ENCODE data around the gene TOLLIP. TPM values are rescaled to one million over a fixed set of nuclear protein-coding genes. Genes with fewer than 3 reads are reported as not detected.
"Not testable (repeated sequence)": the region's sequence is repeated elsewhere in the genome, so short reads cannot be mapped to it uniquely, and the experiment has no call there.

TOLLIP gene
- total RNA-seq, 2 experiments from 2014 or later: 19.9 to 21.7 TPM

DNA sequence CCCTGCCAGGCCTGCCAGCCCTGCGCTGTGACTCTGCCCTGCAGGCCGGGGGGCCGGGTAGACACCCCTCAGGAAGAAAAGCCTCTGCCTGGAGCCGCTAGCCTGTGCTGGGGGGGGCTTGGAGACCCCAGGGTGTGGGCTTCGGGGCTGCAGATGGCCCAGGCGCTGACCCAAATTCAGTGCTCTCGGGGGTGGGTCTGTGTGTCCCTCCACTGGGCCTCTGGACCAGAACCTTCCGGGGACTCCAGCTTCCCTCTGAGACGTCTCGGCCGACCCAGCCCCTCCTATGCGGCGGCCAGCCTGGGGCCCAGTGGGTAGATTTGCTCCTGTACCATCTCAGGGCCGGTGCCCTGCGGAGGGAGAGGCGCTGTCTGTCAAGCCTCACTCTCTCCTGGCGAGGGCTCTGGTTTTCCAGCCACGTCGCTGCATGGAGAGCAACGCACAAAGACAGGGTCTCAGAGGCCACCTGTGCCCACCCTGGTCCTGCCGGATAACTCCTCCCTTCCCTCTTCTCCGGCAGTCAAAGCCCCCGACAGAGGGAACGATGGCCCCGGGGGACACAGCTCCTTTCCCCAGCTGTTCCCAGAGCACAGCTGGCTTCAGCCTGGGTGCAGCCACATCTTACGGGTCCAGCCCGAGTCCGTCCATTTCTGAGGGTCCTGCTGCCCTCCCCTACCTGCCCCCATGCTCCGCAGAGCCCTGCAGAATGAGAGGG, 40.1 kb upstream of the TOLLIP start:
- Mint-ChIP-seq H3K27me3 (ENCODE audit: low read depth) (no peaks in the 10 kb centered on the region), H3K27ac (no peak overlapping the region), H3K9me3 (no peaks in the 10 kb centered on the region), H3K4me3 (no peak overlapping the region), H3K4me1 (ENCODE audit: low read depth) (no peaks in the 10 kb centered on the region), H3K36me3 (ENCODE audit: low read depth) (no peaks in the 10 kb centered on the region)
- CTCF ChIA-PET: no interaction called here
- intact Hi-C loops (cut with micrococcal nuclease): no loop called here
- DNase-seq: no peak

DNA sequence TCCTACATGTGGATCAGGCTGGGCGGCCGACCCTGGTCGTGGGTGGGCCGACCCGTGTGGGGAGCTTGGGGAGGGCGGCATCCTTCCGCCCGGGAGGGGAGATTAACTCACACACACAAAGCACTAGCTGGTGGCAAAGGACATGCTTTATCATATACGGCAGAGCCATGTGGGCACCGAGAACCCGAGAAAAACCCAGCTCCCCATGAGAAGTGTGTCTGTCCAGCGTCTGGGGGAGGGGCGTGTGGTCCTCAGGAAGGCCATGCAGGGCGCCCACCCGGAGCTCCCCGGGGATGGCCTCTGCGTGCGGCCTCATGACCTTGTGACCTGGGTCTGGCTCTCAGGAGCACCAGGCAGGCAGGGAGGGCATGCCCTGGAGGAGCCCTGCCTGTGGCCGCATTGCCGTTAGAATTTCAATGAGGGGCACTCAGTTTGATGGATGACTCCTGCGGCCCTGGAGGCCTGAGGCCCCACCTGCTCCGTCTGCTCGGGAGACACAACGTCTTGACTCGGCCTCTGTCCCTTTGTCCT, 39.4 kb upstream of the TOLLIP start:
- no peaks in the 10 kb centered on the region for H3K36me3 Mint-ChIP-seq (ENCODE audit: low read depth)
- CTCF ChIA-PET: no interaction called here
- no peak overlapping the region for H3K27ac Mint-ChIP-seq
- no peak for DNase-seq
- H3K27me3 Mint-ChIP-seq (ENCODE audit: low read depth): no peaks in the 10 kb centered on the region
- no peak overlapping the region for H3K4me3 Mint-ChIP-seq
- H3K9me3 Mint-ChIP-seq: no peaks in the 10 kb centered on the region
- intact Hi-C loops (cut with micrococcal nuclease): loop anchor here (1.0 kb wide), 1 partner anchor 15 kb away; no protein-coding TSS in a partner anchor
- no peaks in the 10 kb centered on the region for H3K4me1 Mint-ChIP-seq (ENCODE audit: low read depth)

DNA sequence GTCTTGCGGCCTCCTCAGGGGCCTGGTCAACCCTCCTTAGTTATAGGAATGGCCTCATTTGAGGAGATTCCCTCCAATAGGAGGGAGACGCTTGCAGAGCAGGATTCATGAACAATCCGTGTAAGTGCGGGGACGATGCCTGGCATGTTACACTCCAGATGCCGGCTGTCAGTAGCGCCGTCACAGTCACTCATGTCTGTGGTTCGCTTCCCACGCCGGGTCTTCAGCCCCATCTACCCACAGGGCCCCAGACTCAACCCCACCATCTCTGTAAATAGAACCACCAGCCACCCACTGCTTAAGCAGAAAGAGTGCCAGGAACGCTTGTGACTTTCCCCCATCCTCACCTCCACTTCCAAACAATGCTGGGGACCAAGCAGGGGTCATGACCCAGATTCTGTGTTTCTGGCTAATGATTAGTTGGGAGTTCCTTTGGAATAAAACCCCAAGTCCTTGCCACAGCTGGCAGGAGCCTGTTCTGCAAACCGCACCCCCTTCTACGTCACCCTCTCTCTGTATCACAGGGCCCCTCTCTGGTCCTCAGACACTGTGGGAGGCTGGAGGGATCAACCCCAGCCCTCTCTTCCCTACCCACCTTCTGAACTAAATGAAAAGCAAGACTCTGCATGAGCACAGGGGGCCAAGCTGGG, 38.8 kb upstream of the TOLLIP start:
- Mint-ChIP-seq H3K36me3 (ENCODE audit: low read depth) (no peaks in the 10 kb centered on the region), H3K9me3 (no peaks in the 10 kb centered on the region), H3K4me3 (no peak overlapping the region), H3K27ac (no peak overlapping the region), H3K27me3 (ENCODE audit: low read depth) (no peaks in the 10 kb centered on the region), H3K4me1 (ENCODE audit: low read depth) (no peaks in the 10 kb centered on the region)
- intact Hi-C loops (cut with micrococcal nuclease): loop anchor here (1.0 kb wide), 1 partner anchor 16 kb away; no protein-coding TSS in a partner anchor
- CTCF ChIA-PET: no interaction called here
- DNase-seq: no peak

DNA sequence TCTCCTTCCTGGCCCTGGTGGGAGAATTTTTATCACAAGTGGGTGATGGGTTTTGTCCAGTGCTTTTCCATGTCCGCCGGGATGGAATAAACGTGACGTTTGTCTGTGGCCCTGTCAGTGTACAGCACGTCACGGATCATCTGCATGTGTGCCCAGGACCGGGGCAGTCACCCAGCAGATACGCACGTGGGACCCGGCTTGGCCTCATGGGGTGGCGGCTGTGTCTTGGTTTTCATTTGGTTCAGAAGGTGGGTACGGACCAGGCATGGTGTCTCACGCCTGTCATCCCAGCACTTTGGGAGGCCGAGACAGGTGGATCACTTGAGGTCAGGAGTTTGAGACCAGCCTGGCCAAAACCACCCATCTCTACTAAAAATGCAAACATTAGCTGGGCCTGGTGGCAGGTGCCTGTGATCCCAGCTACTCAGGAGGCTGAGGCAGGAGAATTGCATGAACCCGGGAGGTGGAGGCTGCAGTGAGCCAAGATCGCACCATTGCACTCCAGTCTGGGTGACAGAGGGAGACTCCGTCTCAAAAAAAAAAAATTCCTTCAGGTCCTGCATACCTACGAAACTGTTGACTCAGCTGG, 38.1 kb upstream of the TOLLIP start:
- H3K4me1 Mint-ChIP-seq (ENCODE audit: low read depth); H3K9me3 Mint-ChIP-seq; intact Hi-C loops (cut with micrococcal nuclease); DNase-seq; H3K36me3 Mint-ChIP-seq (ENCODE audit: low read depth); H3K4me3 Mint-ChIP-seq; CTCF ChIA-PET; H3K27ac Mint-ChIP-seq; H3K27me3 Mint-ChIP-seq (ENCODE audit: low read depth): not testable (repeated sequence)

DNA sequence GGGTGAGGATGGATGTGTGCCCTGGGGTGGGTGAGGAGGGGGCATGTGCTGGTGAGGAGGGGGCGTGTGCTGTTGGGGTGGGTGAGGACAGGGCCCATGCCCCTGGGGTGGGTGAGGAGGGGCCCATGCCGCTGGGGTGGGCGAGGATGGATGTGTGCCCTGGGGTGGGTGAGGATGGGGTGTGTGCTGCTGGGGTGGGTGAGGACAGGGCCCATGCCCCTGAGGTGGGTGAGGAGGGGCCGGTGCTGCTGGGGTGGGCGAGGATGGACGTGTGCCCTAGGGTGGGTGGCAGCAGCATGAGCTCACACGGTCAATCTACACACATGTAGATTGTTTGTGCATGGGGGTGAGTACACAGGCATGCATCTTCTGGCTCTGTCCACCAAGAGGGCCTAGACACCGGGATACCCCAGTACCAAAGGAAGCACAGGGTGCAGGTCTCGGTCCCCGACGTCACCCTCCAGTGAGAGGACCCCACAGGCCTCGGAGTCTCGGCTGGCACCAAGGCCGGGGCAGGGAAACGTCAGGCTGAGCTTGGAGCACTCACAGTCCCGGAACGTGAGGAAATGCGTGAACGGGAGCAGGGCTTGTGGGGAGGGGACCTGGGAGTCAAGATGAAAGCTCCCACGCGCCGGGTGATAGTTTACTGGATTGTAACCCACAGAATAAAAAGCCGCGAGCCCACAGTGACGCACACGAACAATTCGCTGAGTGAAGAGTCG, 37.4 kb upstream of the TOLLIP start:
- intact Hi-C loops (cut with micrococcal nuclease): no loop called here
- H3K36me3 Mint-ChIP-seq (ENCODE audit: low read depth): no peaks in the 10 kb centered on the region
- H3K9me3 Mint-ChIP-seq: no peaks in the 10 kb centered on the region
- H3K4me1 Mint-ChIP-seq (ENCODE audit: low read depth): no peaks in the 10 kb centered on the region
- no peak for DNase-seq
- no peak overlapping the region for H3K27ac Mint-ChIP-seq
- CTCF ChIA-PET: no interaction called here
- no peaks in the 10 kb centered on the region for H3K27me3 Mint-ChIP-seq (ENCODE audit: low read depth)
- H3K4me3 Mint-ChIP-seq: no peak overlapping the region

DNA sequence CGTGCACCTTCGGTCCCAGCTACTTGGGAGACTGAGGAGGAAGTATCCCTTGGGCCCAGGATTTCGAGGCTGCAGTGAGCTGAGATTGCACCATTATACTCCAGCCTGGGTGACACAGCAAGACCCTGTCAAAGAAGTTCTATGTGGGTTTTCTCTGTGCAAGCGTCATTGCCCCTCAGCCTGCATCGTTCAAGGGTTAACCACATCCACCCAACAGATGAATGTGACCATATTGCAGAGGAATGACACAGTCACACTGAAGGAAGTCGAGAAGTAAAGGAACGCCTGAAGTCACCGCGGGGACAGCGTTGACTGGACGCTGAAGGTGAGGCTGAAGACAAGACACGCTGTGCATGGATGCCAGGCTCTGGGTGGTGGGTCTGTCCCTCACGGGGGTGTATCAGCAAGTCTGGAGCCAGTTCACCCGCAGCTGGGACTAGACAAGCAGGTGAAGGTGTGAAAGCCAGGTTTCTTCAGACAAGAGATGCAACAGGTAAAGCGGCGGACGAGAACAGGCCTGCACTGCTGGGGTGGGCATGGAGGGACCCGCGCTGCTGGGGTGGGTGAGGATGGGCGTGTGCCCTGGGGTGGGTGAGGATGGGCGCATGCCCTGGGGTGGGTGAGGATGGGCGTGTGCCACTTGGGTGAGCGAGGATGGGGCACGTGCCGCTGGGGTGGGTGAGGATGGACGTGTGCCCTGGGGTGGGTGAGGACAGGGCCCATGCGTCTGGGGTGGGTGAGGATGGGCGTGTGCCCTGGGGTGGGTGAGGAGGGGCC, 36.5 kb upstream of the TOLLIP start:
- CTCF ChIA-PET: no interaction called here
- Mint-ChIP-seq H3K4me3 (no peak overlapping the region), H3K9me3 (no peaks in the 10 kb centered on the region), H3K4me1 (ENCODE audit: low read depth) (no peaks in the 10 kb centered on the region), H3K27ac (no peak overlapping the region), H3K36me3 (ENCODE audit: low read depth) (no peaks in the 10 kb centered on the region), H3K27me3 (ENCODE audit: low read depth) (no peaks in the 10 kb centered on the region)
- intact Hi-C loops (cut with micrococcal nuclease): no loop called here
- no peak for DNase-seq

DNA sequence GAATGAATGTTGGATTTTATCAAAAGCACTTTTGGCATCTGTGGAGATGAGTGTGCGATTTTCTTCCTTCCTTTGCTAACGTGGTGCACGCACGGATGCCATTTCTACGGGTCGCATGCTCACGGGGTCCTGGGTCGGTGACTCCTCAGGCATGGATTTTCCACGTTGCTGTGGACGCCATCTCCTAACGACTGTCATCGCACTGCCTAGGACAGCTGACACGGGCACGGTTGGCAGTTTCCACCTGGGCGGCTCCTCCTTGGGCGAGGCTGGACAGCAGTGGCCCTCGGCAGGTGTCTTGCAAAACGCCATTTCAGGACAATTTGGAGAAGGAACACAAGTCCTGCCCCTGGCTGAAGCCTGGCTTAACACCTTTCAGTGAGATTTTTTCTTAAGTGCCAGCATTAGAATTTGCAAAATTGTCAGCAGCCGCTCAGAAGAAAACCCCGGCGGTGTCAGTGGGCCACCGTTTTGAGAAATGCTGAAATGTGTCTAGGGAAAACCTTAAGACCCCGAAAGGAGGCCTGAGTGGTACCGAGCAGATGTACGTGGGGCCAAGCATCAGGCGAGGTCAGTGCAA, 34.7 kb upstream of the TOLLIP start:
- Mint-ChIP-seq H3K36me3 (ENCODE audit: low read depth) (no peaks in the 10 kb centered on the region), H3K27me3 (ENCODE audit: low read depth) (no peaks in the 10 kb centered on the region), H3K4me1 (ENCODE audit: low read depth) (no peaks in the 10 kb centered on the region), H3K4me3 (no peak overlapping the region), H3K27ac (no peak overlapping the region), H3K9me3 (no peaks in the 10 kb centered on the region)
- DNase-seq: no peak
- intact Hi-C loops (cut with micrococcal nuclease): no loop called here
- CTCF ChIA-PET: no interaction called here

DNA sequence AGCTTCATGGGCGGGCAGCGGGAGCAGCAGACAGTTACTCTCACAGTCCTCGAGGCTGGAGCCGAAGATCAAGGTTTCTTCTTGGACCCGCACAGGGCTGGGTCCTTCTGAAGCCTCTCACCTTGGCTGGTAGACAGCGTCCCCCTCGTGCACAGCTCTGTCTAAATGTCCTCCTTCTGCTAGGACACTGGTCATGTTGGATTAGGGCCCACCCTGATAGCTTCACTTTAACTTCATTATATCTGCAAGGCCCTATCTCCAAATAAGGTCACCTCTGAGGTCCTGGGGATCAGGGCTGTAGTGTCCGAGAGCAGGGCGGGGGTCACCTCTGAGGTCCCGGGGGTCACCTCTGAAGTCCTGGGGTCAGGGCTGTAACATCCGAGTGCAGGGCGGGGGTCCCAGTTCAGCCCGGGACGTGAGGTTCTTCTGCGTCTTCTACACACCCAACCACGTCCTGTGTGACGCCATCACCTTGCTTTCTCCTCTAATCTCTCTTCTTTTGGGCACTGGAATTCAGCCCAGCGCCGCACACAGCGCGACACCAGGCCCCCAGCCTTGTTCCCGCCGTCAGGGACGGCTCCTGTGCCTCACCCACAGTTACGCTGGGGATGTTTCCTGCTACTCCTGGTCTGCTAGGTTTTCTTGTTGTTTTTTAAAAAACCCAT, 34.1 kb upstream of the TOLLIP start:
- no peaks in the 10 kb centered on the region for H3K36me3 Mint-ChIP-seq (ENCODE audit: low read depth)
- H3K4me1 Mint-ChIP-seq (ENCODE audit: low read depth): no peaks in the 10 kb centered on the region
- intact Hi-C loops (cut with micrococcal nuclease): no loop called here
- DNase-seq: no peak
- H3K27me3 Mint-ChIP-seq (ENCODE audit: low read depth): no peaks in the 10 kb centered on the region
- H3K9me3 Mint-ChIP-seq: no peaks in the 10 kb centered on the region
- no peak overlapping the region for H3K4me3 Mint-ChIP-seq
- CTCF ChIA-PET: no interaction called here
- H3K27ac Mint-ChIP-seq: no peak overlapping the region

DNA sequence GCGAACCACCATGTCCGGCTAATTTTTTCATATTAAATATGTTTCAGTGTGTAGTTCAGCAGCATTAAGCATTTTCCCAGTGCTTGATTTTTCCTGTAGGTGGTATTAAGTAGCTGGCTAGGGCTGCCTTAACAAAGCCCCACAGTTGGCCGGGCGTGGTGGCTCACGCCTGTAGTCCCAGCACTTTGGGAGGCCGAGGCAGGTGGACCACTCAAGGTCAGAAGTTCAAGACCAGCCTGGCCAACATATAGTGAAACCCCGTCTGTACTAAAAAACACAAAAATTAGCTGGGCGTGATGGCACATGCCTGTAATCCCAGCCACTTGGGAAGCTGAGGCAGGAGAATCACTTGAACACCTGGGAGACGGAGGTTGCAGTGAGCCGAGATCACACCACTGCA, 33.5 kb upstream of the TOLLIP start:
- H3K9me3 Mint-ChIP-seq: peaks cover 3% of the 10 kb centered on the region
- no peaks in the 10 kb centered on the region for H3K36me3 Mint-ChIP-seq (ENCODE audit: low read depth)
- intact Hi-C loops (cut with micrococcal nuclease): no loop called here
- H3K4me3 Mint-ChIP-seq: no peak overlapping the region
- H3K4me1 Mint-ChIP-seq (ENCODE audit: low read depth): no peaks in the 10 kb centered on the region
- no peak for DNase-seq
- CTCF ChIA-PET: no interaction called here
- H3K27ac Mint-ChIP-seq: no peak overlapping the region
- no peaks in the 10 kb centered on the region for H3K27me3 Mint-ChIP-seq (ENCODE audit: low read depth)

DNA sequence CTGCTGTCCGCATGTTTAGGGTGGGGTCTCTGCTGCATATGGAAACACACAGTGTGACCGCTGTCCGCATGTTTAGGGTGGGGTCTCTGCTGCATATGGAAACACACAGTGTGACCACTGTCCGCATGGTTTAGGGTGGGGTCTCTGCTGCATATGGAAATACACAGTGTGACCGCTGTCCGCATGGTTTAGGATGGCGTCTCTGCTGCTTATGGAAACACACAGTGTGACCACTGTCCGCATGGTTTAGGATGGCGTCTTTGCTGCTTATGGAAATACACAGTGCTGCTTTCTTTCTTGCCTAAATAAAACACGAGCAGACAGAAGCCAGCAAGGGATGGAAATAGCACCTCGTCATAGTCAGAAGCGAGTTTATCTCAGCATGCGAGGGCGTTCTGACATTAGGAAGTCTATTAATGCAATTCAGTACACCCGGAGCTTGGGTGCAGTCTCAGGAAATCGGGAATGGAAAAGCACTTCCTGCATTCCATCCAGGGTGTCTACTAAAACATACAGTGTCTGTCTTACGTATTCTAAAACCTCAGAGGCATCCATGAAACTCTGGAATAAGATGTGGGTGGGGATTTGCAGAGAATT, 32.6 kb upstream of the TOLLIP start:
- CTCF ChIA-PET: no interaction called here
- intact Hi-C loops (cut with micrococcal nuclease): no loop called here
- DNase-seq: no peak
- no peak overlapping the region for H3K4me3 Mint-ChIP-seq
- H3K36me3 Mint-ChIP-seq (ENCODE audit: low read depth): no peaks in the 10 kb centered on the region
- H3K4me1 Mint-ChIP-seq (ENCODE audit: low read depth): peaks cover 2% of the 10 kb centered on the region
- peaks cover 6% of the 10 kb centered on the region for H3K9me3 Mint-ChIP-seq
- no peak overlapping the region for H3K27ac Mint-ChIP-seq
- peaks cover 3% of the 10 kb centered on the region for H3K27me3 Mint-ChIP-seq (ENCODE audit: low read depth)

DNA sequence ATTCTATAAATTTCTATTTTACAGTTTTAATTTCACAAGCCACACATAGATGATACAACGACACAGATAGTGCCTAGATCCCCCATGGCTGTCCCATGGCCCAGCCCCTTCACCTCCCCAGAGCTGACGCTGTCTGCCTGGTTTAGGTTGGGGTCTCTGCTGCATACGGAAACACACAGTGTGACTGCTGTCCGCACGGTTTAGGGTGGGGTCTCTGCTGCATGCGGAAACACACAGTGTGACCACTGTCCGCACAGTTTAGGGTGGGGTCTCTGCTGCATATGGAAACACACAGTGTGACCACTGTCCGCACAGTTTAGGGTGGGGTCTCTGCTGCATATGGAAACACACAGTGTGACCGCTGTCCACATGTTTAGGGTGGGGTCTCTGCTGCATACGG, 31.8 kb upstream of the TOLLIP start:
- H3K4me1 Mint-ChIP-seq (ENCODE audit: low read depth); H3K27me3 Mint-ChIP-seq (ENCODE audit: low read depth); CTCF ChIA-PET; DNase-seq; intact Hi-C loops (cut with micrococcal nuclease); H3K9me3 Mint-ChIP-seq; H3K4me3 Mint-ChIP-seq; H3K27ac Mint-ChIP-seq; H3K36me3 Mint-ChIP-seq (ENCODE audit: low read depth): not testable (repeated sequence)
